HepG2 (cell line): ENCODE data around the gene ISLR. TPM values are rescaled to one million over a fixed set of nuclear protein-coding genes. Genes with fewer than 3 reads are reported as not detected.

Experiments used
- AFF4 ChIP-seq: sonication (generic); formaldehyde crosslinking; IDR thresholded peaks from 2 replicates; pipeline ENCODE4 v1.4.0; 2020; ENCODE audit warnings: missing genetic modification reagents
- ATRX ChIP-seq: sonication (generic); formaldehyde crosslinking; IDR thresholded peaks from 2 replicates; pipeline ENCODE4 v1.4.0; 2020; ENCODE audit warnings: missing genetic modification reagents, borderline replicate concordance
- HMGXB3 ChIP-seq: sonication (generic); formaldehyde crosslinking; IDR thresholded peaks from 2 replicates; pipeline ENCODE4 v1.4.0; 2020; ENCODE audit warnings: missing genetic modification reagents, borderline replicate concordance
- RBM22 ChIP-seq: fragments of 200-400 bp; formaldehyde crosslinking; optimal IDR thresholded peaks from 2 replicates; pipeline ENCODE3; 2017; ENCODE audit warnings: mild to moderate bottlenecking, low read length, moderate library complexity
- SIN3B ChIP-seq: fragments of 150-350 bp; IDR thresholded peaks from 2 replicates; pipeline ENCODE4 v1.6.1; 2014; ENCODE audit warnings: low read length
- SMC3 ChIP-seq: IDR thresholded peaks from 2 replicates; pipeline ENCODE4 v1.6.1; 2011; ENCODE audit warnings: low read length, improper control_type of control experiment
- TRAFD1 ChIP-seq: sonication (generic); formaldehyde crosslinking; IDR thresholded peaks from 2 replicates; pipeline ENCODE4 v1.5.1; 2020; ENCODE audit warnings: missing genetic modification reagents, mild to moderate bottlenecking, borderline replicate concordance
- ZNF564 ChIP-seq: sonication (generic); formaldehyde crosslinking; IDR thresholded peaks from 2 replicates; pipeline ENCODE4 v1.8.1; 2023; ENCODE audit warnings: mild to moderate bottlenecking, missing genetic modification reagents
- ZNF572 ChIP-seq: sonication (generic); formaldehyde crosslinking; IDR thresholded peaks from 2 replicates; pipeline ENCODE4 v1.5.1; 2020; ENCODE audit warnings: mild to moderate bottlenecking, missing genetic modification reagents
- ZNF773 ChIP-seq: sonication (generic); formaldehyde crosslinking; IDR thresholded peaks from 2 replicates; pipeline ENCODE4 v1.4.0; 2020; ENCODE audit warnings: missing genetic modification reagents, borderline replicate concordance
- ZNF776 ChIP-seq: sonication (generic); formaldehyde crosslinking; IDR thresholded peaks from 2 replicates; pipeline ENCODE4 v1.4.0; 2020; ENCODE audit warnings: mild to moderate bottlenecking, missing genetic modification reagents
- polyA plus RNA-seq, 8 experiments: library from polyadenylated mRNA; depleted of rRNA in 3 of 8; stranded (reverse) in 7 of 8; unstranded in 1 of 8; fragments of >200 nt; fragmentation: Illumina TruSeq in 4 of 8; extraction: Trizol in 4 of 8; gene quantifications; 2 replicates each; pipeline versions ENCODE4 v1.2.1 to v1.2.3, GENCODE V29; 2011 to 2016; ENCODE audit warnings: low read depth in 4 of 8, missing spikeins in 1 of 8, mixed read lengths in 1 of 8; ENCODE audit not compliant: insufficient read depth in 1 of 8
- total RNA-seq, 5 experiments: library from RNA; depleted of rRNA; stranded (reverse); fragments of >200 nt; fragmentation: Illumina TruSeq; extraction: Trizol; gene quantifications; 2 replicates each; pipeline ENCODE4 v1.2.3, GENCODE V29; 2016; ENCODE audit warnings: low read depth in 1 of 5

The ISLR gene
- total and polyA plus RNA-seq, 2 of the 13 experiments (the other 11 are each of a cell fraction or from before 2014, with no cell fraction given): not detected

DNA sequence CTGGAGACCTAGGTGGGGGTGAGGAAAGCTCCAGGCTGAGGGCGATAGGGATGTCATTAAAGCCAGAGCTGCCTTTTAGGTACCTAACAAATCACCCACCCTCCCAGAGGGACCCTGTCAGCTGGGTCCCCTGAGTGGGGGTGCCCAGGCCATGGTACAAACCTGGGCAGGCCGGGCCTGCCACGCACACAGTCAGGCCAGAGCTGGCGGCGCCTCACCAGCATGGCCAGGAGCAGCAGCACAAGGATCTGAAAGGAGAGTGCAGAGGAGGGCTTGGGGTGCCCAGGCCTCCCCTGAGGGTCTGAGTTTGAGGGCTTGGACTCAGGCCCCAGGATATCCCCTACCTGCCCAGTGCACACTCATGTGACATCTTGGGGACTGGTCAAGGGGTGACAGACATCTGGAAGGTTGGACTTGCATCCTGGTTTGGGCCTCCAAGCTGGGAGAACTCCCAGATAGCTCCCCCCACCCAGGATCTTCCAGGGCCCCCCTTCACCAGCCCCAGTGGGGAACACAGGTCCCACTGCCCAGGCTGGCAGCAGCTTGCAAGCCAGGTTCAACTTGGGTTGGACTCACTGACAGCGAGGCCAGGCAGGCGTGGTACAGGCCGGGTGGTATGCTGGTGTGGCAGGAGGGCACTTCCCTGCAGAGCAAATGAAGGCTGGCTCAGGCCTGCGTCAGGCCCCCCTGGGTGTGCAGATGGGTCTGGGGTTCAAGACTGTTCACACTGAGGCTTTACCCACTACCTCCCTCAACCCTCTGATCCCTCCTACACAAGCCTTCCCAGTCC is 23.9 kb downstream of the ISLR start (continued):
- TF ChIP-seq HMGXB3 (CRISPR knock-in tag) (no peak), ATRX (CRISPR knock-in tag) (no peak), ZNF572 (no peak), SIN3B (no peak), ZNF564 (no peak), AFF4 (CRISPR knock-in tag) (no peak), ZNF773 (CRISPR knock-in tag) (no peak), TRAFD1 (CRISPR knock-in tag) (no peak), ZNF776 (CRISPR knock-in tag) (no peak), RBM22 (no peak), SMC3 (no peak)
